NCI-H146 (cell line): ENCODE data around the gene OXSM.

Experiments used
- DNase-seq: peaks from one replicate; lab custom pipeline; 2025; lab: John Stamatoyannopoulos, UW

Gene OXSM

DNA sequence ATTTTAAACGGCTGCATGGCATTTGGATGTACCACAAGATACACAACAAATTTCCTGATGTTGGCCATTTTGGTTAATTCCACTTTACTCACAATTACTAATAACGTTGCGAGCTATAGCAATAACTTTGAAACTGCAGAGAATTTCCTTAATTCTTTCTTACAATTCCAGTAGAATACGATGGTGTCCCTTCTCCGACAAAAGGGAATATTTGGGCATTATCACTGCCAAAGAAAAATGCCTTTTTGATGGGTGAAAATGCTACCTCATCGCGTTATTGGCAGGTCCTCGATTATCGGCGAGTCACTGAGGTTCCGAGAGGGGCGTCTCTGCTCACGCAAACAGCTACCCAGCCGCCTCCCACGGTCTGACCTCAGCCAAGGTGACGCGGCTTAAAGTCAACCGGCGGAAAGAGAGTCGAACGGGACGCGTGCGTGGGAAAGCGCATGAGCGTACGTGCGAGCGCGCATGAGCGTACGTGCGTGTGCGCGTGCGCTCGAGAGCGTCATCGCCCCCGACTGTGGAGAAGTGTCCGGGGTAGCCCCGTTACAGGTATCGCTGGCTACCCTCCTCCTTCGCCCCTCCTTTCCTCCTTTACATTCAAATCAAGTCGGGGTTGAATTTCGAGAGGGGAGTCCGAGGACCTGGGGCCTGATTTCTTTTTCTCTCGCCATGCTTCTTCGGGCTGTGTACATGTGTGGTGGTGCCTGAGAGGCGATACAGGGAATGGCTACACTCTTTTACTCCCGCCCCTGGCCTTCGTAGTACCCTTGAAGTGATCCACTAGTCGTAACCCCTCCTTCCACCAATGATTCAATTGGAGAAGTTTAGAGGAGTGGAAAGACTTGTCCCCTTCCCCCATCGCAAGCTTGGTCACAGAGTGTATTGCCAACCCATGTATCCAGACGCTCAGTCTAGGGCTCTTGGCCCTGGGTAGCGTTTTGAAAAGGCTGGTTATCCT, at the start of gene OXSM:
Gene OXSM, plus strand, starts transcription at position 495 of the 961 bp plus-strand sequence. CDS start 931 bp downstream, outside the sequence.
- DNase-seq = peak; percentile 80

GRCh38 chr3:25744470-25744869, 45.4 kb upstream of the OXSM start:
- DNase-seq = no peak

GRCh38 chr3:25747033-25747432, 42.9 kb upstream of the OXSM start:
- no peak for DNase-seq

DNA sequence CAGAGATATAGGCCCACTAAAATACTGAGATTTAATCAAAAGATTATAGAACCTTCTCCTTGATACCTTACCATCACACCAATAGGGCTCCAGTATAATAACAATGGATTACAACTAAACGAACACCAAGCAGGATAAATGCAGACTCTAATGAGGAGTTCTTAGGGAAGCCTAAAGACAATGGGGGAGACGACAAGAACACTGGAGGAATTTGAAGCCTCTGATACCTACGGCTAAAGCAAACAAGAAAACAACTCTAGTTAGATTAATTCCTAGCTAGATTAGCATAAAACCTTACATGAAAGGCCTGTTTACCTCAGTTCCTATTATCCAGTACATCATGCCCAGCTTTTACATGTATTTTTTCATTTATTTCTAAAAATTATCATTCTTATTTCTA, 41.7 kb upstream of the OXSM start:
- DNase-seq = no peak

DNA sequence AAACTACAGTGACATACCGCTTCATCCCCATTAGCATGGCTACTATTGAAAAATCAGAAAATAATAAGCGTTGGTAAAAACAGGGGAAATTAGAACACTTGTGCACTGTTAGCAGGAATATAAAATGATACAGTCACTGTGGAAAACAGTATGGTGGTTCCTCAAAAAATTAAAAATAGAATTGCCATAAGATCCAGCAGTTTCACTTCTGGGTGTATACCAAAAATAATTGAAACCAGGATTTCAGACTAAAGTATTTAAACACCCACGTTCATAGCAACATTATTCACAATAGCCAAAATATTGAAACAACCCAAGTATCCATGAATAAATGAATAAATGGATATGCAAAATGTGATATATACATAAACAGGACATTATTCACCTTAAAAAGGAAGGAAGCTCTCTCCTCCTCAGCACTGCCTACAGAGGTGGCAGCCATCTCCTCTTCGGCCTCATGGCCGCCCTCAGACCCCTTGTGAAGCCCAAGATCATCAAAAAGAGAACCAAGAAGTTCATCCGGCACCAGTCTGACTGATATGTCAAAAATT, 40.8 kb upstream of the OXSM start:
- no peak for DNase-seq

- no peak for DNase-seq
Measured at GRCh38 chr3:25751048-25751447, 38.8 kb upstream of the OXSM start.

DNA sequence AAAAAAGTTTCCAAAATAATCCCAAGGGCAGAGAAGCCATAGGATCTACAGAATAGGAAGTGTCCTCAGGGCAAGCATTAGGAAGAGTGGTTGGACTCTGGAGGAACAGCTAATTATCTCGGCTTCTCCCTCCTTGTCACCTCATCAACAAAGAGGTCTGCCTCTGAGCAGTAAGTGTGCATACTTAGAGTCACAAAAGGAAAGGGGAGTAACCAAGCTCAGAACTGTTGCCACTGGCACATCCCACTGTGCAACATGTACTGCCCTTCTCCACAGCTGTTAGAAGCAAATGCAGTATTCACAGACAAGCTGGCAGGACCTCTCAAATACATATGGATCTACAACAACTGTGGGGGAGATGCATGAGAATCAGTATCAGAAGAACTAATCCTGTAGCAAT, 38.2 kb upstream of the OXSM start:
- no peak for DNase-seq

DNA sequence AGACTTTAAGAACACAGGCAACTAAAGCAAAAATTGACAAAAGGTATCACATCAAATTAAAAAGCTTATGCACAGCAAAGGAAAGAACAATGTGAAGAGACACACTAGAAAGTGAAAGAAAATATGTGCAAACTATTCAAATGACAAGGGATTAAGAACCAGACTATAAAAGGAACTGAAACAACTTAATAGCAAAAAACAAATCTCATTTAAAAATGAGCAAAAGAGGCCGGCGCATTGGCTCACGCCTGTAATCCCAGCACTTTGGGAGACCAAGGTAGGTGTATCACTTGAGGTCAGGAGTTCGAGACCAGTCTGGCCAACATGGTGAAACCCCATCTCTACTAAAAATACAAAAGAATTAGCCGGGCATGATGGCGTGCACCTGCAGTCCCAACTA, 21.0 kb upstream of the OXSM start:
- DNase-seq = no peak

DNA sequence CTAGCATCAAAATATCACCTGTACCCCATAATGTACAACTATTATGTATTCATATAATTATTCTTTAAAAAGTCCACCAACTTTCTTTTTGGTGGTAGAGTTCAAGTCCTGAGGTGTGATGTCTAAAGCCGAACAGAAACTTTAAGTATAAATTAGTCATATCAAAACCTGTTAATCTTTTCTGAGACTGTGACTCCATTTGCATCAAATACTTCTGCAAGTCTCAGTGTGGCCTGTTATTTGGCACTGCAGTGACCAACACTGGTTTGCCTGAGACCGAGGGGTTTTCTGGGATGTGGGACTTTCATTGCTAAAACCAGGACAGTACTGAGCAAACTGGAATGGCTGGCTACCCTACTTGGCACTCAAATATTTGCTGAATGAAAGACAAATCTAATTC, 14.0 kb upstream of the OXSM start:
- no peak for DNase-seq

DNA sequence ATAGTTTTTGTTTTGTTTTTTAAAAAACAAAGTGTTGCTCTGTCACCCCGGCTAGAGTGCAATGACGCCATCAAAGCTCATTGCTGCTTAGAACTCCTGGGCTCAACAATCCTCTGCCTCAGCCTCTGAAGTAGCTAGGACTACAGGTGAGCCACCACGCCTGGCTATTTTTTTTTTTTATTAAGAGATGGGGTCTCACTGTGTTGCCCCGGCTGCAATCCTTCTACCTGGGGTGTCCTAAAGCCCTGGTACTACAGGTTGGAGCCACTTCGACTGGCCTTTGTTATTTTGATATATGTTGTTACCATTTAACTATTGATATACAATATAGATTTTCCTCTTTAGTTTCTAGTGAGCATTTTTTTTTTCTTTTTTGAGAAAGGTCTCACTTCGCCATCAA, 9.3 kb upstream of the OXSM start:
- no peak for DNase-seq

DNA sequence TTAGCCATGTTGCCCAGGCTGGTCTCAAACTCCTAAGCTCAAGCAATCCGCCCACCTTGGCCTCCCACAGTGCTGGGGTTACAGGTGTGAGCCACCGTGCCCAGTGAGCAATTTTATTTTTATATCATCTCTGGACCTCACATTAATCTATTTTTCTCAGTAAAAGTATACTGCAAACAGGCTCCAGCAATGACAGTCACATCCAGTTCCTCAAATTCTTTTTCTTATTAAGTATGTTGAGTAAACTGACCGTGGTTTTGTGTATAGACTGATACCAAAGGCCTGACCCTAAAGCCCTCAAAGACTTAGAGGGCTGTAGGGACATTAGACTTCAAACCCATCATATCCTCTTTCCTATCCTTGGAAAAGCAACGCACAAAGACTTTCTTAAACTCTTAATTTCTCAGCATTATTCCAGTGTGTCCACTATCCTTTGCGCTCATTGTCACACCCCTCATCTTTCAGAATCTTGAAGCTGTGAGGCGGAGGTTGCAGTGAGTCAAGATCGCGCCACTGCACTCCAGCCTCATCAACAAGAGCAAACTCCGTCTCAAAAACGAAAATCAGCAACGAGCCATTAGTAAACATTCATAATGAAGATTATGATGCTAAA, 8.6 kb upstream of the OXSM start:
- no peak for DNase-seq

GRCh38 chr3:25781758-25782594, 7.9 kb upstream of the OXSM start:
- no peak for DNase-seq

GRCh38 chr3:25782636-25782937, 7.3 kb upstream of the OXSM start:
- DNase-seq = no peak

- peak; percentile 65 for DNase-seq
Measured at GRCh38 chr3:25782938-25783660, 6.8 kb upstream of the OXSM start, which contains the start of gene NGLY1. Gene NGLY1, minus strand, starts transcription at chr3:25783443. Its CDS starts 53 bp downstream, at chr3:25783390.

DNA sequence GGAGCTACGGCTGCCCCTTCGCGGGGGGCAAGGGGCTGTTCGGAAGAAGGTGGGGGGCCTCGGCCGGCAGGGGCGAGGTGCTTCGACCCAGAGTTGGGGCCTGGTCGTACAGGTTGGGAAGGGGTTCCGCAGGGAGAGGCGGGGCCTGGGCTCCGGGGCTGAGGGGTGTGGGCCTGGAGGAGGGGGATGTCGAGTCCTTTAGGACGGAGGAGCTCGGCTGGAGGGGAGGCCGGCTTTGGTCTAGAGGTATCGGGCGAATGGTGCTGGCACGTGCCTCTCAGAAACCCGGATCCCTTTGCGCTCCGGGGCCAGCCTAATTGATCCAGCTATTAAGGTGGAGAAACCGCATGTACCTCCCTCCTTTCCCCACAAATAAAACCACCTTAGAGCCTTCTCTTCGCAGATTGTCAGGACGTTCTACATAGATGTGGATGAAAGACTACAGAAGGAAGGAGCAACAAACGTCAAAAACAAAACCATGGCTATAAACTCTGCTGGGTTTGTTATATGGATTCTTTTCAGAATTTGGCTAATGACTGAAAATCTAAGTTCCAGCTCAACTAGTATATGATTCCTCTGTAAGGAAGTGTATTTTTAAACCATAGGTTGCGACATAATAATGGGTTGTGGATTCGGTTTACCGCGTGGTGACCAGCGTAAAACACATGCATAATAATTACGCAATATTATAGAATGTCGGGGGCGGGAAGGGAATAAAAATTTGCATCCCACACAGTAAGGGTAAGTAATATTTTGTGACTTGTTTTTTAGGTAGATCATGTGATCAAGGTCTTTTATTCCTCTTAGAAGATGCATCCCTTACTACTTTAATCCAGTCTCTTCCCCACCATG, 6.0 kb upstream of the OXSM start:
- peak; percentile 73 for DNase-seq

DNA sequence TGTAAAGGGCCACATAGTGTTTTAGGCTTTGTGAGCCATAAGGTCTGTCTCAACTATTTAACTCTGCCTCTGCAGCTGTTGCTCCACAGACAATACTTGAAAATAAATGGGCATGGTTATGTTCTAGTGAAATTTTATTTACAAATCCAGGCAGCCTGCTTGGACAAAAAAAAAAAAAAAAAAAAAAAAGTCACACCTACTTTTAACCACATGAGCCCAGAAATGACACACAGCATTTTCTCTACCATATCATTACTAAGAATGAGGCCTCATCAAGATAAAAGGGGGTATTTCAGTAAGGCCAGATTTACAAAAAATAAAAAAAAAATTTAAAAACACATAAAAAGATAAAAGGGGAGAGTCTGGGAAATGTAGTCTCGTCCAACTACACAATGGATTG, 4.9 kb upstream of the OXSM start:
- no peak for DNase-seq

GRCh38 chr3:25785826-25786225, 4.1 kb upstream of the OXSM start:
- DNase-seq = no peak

- no peak for DNase-seq
Measured at GRCh38 chr3:25787689-25788088, 2.2 kb upstream of the OXSM start.

DNA sequence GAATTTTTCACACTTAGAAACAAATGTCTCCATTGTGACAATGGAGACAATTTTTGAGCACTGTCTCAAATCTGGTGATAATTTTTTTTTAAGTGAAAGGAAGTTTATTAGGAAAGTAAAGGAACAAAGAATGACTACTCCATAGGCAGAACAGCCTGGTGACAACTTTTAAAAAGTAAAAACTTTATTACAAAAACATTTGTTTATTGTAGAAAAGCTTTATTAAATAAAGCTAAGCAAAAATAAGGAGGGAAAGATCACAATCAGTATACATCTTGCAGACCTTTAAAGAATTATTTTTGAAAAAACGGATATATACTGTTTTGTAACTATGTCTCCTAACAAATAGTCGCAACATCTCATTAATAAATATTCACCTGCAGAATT, 688 bp upstream of the OXSM start:
- DNase-seq = no peak

DNA sequence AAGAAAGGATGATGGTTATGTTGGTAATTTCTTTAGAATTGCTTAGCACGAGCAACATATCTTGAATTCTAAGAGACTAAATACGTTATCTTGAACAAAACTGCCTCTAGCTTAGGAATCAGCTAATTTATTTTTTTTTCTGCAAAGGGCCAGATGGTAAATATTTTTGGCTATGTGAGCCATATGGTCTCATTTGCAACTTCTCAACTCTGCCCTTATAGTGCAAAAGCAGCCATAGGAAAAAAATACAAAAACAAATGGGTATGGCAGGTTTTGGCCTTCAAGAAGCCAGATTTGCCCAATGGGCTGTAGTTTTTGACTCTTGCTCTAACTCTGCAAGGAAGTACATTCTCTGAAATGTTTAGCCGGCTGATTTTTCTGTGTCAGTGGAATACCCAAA, 11.9 kb downstream of the OXSM start:
- no peak for DNase-seq

DNA sequence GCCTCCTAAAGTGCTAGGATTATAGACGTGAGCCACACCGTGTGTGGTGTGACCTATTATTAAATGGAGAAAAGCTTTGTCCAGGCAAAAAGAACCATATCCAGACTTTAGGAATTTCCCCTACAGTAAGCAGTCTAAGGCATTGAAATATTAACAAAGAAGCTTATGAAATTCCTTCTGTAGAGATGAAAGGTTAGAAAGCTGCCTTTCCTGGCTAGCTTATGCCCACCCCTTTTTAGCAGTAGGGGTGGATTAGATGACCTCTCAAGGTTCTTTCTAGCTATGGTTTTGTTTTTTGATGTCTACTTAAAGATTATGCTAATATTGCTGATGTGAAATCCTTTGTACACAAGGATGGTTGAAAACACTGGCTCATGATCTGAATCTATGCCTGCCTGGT, 13.9 kb downstream of the OXSM start:
- DNase-seq = no peak
